Stomach (tissue), 9 donors: ENCODE results near the gene ALK. TPM values are rescaled to one million over a fixed set of nuclear protein-coding genes. Genes with fewer than 3 reads are reported as not detected.

Experiments used
- DNase-seq, 2 donors: peaks; one replicate each; pipeline versions ENCODE4 v3.0.0 to v3.0.0-alpha.2; 2013 to 2019
- H3K27ac ChIP-seq, 5 donors: fragments of 200-600 bp in 4 of 5; sonication (generic) in 4 of 5; one replicate each; pipeline ENCODE4 v1.5.1; 2013 to 2019; ENCODE audit warnings: mild to moderate bottlenecking in 1 of 5, moderate library complexity in 1 of 5
- H3K27me3 ChIP-seq, 3 donors: fragments of 200-600 bp; sonication (generic); one replicate each; pipeline ENCODE4 v1.5.1; 2017 to 2019; ENCODE audit warnings: mixed run types in 1 of 3
- H3K36me3 ChIP-seq, 4 donors: fragments of 200-600 bp; sonication (generic); 1 replicate in 3 of 4; 2 replicates in 1 of 4; pipeline ENCODE4 v1.5.1; 2016 to 2019
- H3K4me1 ChIP-seq, 4 donors: fragments of 200-600 bp; sonication (generic); one replicate each; pipeline ENCODE4 v1.5.1; 2016 to 2019
- H3K4me3 ChIP-seq, 4 donors: fragments of 200-600 bp; sonication (generic) in 3 of 4; one replicate each; pipeline ENCODE4 v1.5.1; 2016 to 2019; ENCODE audit warnings: mild to moderate bottlenecking in 1 of 4
- H3K9me3 ChIP-seq, 4 donors: fragments of 200-600 bp; sonication (generic); one replicate each; pipeline ENCODE4 v1.5.1; 2016 to 2019
- CTCF ChIP-seq, 7 experiments: fragments of 450-650 bp in 4 of 7; fragments of 200-600 bp in 3 of 7; sonication (generic) in 3 of 7; IDR thresholded peaks; one replicate each; pipeline ENCODE4 v1.5.1; 2016 to 2019; ENCODE audit warnings: antibody characterized with exemption in 7 of 7, control low read depth in 2 of 7, mild to moderate bottlenecking in 1 of 7
- EP300 ChIP-seq: sonication (generic); formaldehyde crosslinking; IDR thresholded peaks from one replicate; pipeline ENCODE4 v1.6.1; 2017; ENCODE audit warnings: antibody characterized with exemption
- POLR2A ChIP-seq, 4 donors: fragments of 450-650 bp; IDR thresholded peaks; one replicate each; pipeline ENCODE4 v1.6.1; 2016; ENCODE audit warnings: antibody characterized with exemption in 4 of 4, control low read depth in 2 of 4, mild to moderate bottlenecking in 1 of 4, moderate library complexity in 1 of 4
- POLR2AphosphoS5 ChIP-seq, 3 donors: sonication (generic); formaldehyde crosslinking; IDR thresholded peaks; one replicate each; pipeline ENCODE4 v1.6.1; 2016; ENCODE audit warnings: antibody characterized with exemption in 3 of 3
- WGBS, 5 donors: extraction: QIAGEN DNeasy Blood & Tissue Kit in 3 of 5; methylation state at CpG; one replicate each; pipeline versions ENCODE4 v1.1.5 to v1.1.7; 2013 to 2018; 5-methylcytosine and 5-hydroxymethylcytosine counted together
- intact Hi-C: fragments of 100-400 bp; cut with DNase I; formaldehyde crosslinking; loops from one replicate; pipeline ENCODE4 v1.15.1; 2023; ENCODE audit warnings: low total_unique reads
- polyA plus RNA-seq, 3 donors: library from polyadenylated mRNA; stranded (reverse); fragments of 200-250 nt; gene quantifications; one replicate each; pipeline ENCODE4 v1.2.3, GENCODE V29; 2013
- total RNA-seq, 5 donors: library from RNA; depleted of rRNA; stranded (reverse); fragments of >200 nt; gene quantifications; one replicate each; pipeline versions ENCODE4 v1.1.0 to v1.2.3, GENCODE V29; 2014 to 2016
- donor health status: healthy with polysubstance abuse.
- donor health status: Bipolar disorder and iron deficiency.
- donor health status: healthy.

ALK gene
- total and polyA plus RNA-seq, 8 donors, result 0.13 to 0.92 TPM; not detected in 6

DNA sequence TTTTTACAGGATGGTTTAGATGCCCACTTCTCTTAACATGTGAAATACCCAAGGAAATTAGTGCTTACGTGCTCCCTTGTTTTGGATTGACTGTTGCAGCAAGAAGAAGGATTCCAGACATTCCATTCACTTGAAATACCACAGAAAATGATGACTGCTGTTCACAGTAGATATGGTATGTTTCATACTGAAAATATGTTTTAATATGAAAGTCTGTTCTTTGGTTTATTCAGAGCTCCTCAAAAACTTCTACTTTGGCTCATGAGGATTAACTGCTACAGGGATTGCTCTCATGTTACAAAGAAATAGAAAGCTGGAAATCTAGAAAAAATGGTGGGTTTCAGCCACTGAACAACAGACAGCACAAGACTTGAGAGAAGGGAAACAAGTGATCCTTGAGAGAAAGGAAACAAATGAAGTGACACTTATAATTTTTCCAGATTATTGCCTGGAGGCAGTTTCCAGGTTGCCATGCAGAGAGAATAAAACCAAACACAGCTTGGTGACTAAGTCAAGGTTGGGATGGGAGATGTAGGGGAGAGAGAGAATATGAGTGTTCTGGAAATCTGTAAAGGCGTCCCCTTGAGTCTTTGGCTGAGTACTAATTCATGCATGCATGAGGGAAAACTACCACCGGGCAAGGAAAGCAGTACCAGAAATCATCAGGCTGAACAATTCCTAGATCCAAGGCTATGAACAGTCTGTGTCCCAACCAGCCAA, 458.0 kb downstream of the ALK start:
- DNase-seq, result no peak

DNA sequence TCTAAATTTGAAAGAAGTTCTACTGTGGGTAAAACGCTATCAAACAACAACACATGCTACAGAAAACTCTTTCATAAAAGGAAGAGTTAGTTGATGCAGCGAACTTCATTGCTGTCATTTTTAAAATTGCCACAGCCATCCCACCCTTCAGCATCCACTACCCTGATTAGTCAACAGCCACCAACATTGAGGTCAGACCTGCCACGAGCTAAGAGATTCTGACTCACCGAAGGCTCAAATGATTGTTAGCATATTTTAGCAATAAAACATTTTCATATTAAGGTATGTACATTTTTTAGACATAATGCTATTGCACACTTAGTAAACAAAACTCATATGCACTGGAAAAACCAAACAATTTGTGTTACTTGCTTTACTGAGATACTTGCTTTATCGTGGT, 459.1 kb downstream of the ALK start:
- no peak for TF ChIP-seq CTCF (IDR thresholded peaks at IDR 0.05)
- TF ChIP-seq EP300, result no peak
- no peak for TF ChIP-seq POLR2AphosphoS5 (IDR thresholded peaks at IDR 0.05)
- TF ChIP-seq POLR2A (IDR thresholded peaks at IDR 0.05), result no peak
- H3K9me3 ChIP-seq, result no peaks in the 10 kb centered on the region
- H3K4me1 ChIP-seq, result no peaks in the 10 kb centered on the region
- intact Hi-C loops, result no loop called here
- DNase-seq, result no peak
- no peak overlapping the region for H3K27ac ChIP-seq
- WGBS, 5 donors, result 80 to 93% (median 88%) methylated on average over 5 of the region's 5 CpGs
- no peaks in the 10 kb centered on the region for H3K36me3 ChIP-seq
- no peak overlapping the region for H3K4me3 ChIP-seq
- no peaks in the 10 kb centered on the region for H3K27me3 ChIP-seq

More for the DNA sequence above, 458.0 kb downstream of the ALK start:
- 75 to 90% (median 81%) methylated on average over 3 of the region's 3 CpGs for WGBS, 5 donors
- no peak overlapping the region for H3K4me3 ChIP-seq
- TF ChIP-seq CTCF (IDR thresholded peaks at IDR 0.05) (no peak), POLR2AphosphoS5 (IDR thresholded peaks at IDR 0.05) (no peak), EP300 (no peak), POLR2A (IDR thresholded peaks at IDR 0.05) (no peak)
- H3K36me3 ChIP-seq, result no peaks in the 10 kb centered on the region
- H3K27me3 ChIP-seq, result no peaks in the 10 kb centered on the region
- no peaks in the 10 kb centered on the region for H3K9me3 ChIP-seq
- no peak overlapping the region for H3K27ac ChIP-seq
- no peaks in the 10 kb centered on the region for H3K4me1 ChIP-seq
- intact Hi-C loops, result no loop called here

DNA sequence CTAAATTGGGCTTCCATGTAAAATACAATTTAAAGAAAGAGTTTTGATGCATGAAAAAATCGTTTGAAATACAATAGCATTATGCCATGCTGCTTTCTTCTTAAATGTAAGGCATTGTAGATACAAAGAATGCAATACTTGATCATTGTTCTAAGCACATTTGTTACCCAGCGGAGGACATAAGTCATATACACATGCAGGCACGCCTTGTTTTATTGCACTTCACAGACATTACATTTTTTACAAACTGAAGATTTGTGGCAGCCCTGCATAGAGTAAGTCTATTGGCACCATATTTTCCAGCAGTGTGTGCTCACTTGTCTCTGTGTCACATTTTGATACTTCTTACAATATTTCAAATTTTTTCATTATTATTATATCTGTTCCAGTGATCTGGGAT, 461.2 kb downstream of the ALK start:
- TF ChIP-seq POLR2AphosphoS5 (IDR thresholded peaks at IDR 0.05) (no peak), CTCF (IDR thresholded peaks at IDR 0.05) (no peak), EP300 (no peak), POLR2A (IDR thresholded peaks at IDR 0.05) (no peak)
- Histone ChIP-seq H3K4me3 (no peak overlapping the region), H3K27me3 (no peaks in the 10 kb centered on the region), H3K9me3 (no peaks in the 10 kb centered on the region), H3K27ac (no peak overlapping the region), H3K36me3 (no peaks in the 10 kb centered on the region), H3K4me1 (no peaks in the 10 kb centered on the region)
- 46 to 70% (median 48%) methylated on average over 3 of the region's 3 CpGs for WGBS, 5 donors
- intact Hi-C loops, result no loop called here
- DNase-seq, result no peak

DNA sequence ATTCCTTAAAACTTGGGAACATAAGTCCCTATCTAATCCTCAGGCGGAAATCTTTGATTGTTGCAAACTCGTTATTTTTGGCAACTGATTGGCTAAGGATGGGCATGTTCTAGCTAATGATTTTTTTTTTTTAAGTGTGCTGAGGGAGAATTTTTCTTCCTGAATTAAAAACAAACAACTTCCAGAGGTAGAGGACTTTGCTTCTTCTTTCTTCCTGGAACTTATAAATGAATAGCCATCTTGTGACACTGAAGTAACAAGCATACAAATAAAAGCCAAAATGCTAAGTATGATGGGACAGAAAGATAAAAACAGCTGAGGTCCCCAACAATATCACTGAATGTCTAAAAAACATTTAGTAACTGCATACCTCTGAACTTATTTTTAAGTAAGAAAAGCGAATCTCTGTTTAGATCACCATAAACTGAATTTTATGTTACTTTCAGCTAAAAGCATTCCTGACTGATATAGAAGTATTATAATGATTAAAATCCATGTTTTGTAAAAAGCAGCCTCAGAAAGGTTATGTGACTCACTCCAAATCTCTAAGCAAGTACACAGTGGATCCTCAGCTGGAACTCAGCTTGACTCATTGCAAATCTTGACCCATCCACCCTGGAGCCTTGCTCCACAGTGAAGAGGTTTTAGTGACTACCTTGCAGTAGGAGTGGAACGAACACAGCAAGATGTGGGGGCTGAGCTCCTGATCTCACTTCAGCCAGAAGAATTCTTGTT, 461.8 kb downstream of the ALK start:
- Histone ChIP-seq H3K4me1 (no peaks in the 10 kb centered on the region), H3K27ac (no peak overlapping the region), H3K4me3 (no peak overlapping the region), H3K36me3 (no peaks in the 10 kb centered on the region), H3K27me3 (no peaks in the 10 kb centered on the region), H3K9me3 (no peaks in the 10 kb centered on the region)
- no peak for DNase-seq
- intact Hi-C loops, result no loop called here
- no peak for TF ChIP-seq POLR2AphosphoS5 (IDR thresholded peaks at IDR 0.05)
- no peak for TF ChIP-seq CTCF (IDR thresholded peaks at IDR 0.05)
- no peak for TF ChIP-seq EP300
- no peak for TF ChIP-seq POLR2A (IDR thresholded peaks at IDR 0.05)
- WGBS, 5 donors, result 64 to 80% (median 69%) methylated on average over 4 of the region's 4 CpGs
